Tibial nerve (tissue), 4 donors: Measurements from ENCODE around the gene DENND5B.

Experiments
- CTCF ChIP-seq, 5 experiments: fragments of 200-600 bp in 3 of 5; fragments of 450-650 bp in 2 of 5; sonication (generic) in 3 of 5; IDR thresholded peaks; one replicate each; pipeline ENCODE4 v1.5.1; 2016 to 2019; ENCODE audit warnings: antibody characterized with exemption in 5 of 5, mild to moderate bottlenecking in 3 of 5, moderate library complexity in 2 of 5
- EP300 ChIP-seq, 2 donors: sonication (generic); formaldehyde crosslinking; IDR thresholded peaks; one replicate each; pipeline ENCODE4 v1.6.1; 2017; ENCODE audit warnings: antibody characterized with exemption in 2 of 2, mild to moderate bottlenecking in 1 of 2
- POLR2A ChIP-seq, 2 donors: fragments of 450-650 bp; IDR thresholded peaks; one replicate each; pipeline ENCODE4 v1.6.1; 2017; ENCODE audit warnings: antibody characterized with exemption in 2 of 2, mild to moderate bottlenecking in 2 of 2, moderate library complexity in 2 of 2

- no peak for TF ChIP-seq CTCF (IDR thresholded peaks at IDR 0.05)
- TF ChIP-seq POLR2A (IDR thresholded peaks at IDR 0.05): no peak
- no peak for TF ChIP-seq EP300 (IDR thresholded peaks at IDR 0.05)
Measured at GRCh38 chr12:31518680-31519227, 72.2 kb downstream of the DENND5B start.
